GM19328 (cell line): ENCODE results near the gene CEP295NL.
"Not testable (repeated sequence)": the region's sequence is repeated elsewhere in the genome, so short reads cannot be mapped to it uniquely, and the experiment has no call there.

ENCODE experiments used
- ATAC-seq: cut with Tn5 transposase; IDR thresholded peaks from one replicate; pipeline ENCODE4 v1.9.1; 2021; ENCODE audit warnings: mild to moderate bottlenecking, moderate library complexity; ENCODE audit not compliant: unreplicated experiment

The CEP295NL gene

DNA sequence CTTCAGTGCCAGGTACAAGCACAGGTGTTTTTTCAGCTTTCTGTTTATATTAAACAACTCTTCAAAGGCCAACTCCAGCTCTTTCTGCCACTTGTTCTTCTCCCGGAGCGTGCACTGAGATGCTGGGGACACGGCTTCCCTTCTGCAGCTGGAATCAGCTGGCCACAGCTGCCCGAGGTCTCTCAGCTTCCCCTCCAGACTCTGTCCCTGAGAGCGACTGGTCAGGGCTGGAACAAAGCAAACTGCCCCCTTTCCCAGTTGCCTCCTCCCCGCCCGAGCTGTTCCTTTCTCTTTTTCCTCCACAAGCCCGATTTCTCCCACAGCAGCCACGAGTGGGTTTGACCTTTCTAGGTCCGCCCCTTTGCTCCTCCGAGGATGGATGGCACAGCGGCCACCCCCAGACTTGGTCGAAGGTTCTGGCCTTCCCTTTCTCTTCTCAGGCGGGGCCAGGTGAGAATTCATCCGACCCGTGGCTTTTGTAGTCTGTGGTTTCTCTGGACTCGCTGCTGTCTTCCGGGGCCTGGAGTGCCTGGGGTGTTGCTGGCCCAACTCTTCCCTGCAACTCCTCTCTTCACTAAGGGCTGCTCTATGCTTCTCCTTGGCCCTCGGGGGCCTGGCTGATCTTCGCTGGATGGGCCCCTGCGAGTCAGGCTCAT, 11.5 kb downstream of the CEP295NL start:
- ATAC-seq = no peak

GRCh38 chr17:78890498-78890897, 12.5 kb downstream of the CEP295NL start:
- ATAC-seq = no peak

- not testable (repeated sequence) for ATAC-seq
These were observed 12.9 kb downstream of the CEP295NL start for GRCh38 chr17:78890096-78890495.

DNA sequence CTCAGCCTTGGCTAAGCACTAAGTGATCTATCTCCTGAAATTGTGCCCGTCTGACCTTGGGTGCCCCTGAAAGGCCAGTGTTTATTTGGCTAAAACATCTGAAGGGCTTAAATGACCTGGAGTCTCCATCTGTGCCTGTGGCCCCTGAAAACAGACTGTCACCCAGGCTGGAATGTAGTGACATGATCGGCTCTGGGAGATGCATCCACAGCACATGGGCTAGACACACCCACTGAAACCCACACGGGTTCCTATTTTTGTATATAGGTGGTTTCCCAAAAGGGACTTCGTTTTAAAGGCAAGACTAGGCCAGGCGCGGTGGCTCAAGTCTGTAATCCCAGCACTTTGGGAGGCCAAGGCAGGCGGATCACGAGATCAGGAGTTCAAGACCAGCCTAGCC, 13.5 kb downstream of the CEP295NL start:
- ATAC-seq = no peak

- ATAC-seq = no peak
These were observed 14.0 kb downstream of the CEP295NL start for GRCh38 chr17:78888941-78889518.

DNA sequence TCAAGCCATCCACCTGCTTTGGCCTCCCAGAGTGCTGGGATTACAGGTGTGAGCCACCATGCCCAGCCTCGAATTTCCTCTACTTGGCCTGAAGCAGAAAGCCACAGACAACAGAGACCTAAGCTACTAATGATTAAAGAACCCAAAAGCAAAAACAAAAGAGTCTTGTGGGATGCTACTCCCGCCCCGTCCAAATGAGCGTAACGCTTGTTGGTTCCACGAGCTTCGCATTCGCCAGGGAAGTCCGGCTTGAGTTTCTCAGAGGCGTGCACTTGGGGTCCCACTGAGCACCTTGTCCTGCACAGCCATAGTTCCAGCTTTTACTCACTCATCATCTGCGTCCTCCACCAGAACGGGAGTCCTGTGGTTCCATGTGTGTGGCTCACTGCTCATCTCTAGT, 16.0 kb downstream of the CEP295NL start:
- no peak for ATAC-seq

DNA sequence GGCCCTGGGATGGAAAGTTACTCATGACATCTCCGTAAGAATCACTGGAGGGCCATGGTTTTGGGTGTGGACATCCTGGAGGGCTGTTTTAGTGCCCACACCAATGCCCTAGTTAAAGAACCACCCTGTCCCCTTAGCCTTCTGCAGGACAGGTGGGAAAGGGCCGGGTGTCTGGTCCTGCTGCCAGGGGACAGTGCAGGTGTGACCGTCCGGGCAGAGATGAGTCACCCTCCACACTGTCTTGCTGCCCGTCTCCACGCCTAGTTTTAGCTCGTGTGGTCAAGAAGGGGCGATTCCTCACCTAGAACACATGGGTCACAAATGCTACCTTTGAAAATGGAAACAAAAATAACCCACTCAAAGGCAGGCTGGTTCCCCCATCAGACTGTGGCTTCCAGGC, 17.0 kb downstream of the CEP295NL start:
- ATAC-seq = no peak

- no peak for ATAC-seq
These were observed 17.9 kb downstream of the CEP295NL start for GRCh38 chr17:78884876-78885667.

- ATAC-seq = no peak
These were observed 18.7 kb downstream of the CEP295NL start for GRCh38 chr17:78884148-78884825.

DNA sequence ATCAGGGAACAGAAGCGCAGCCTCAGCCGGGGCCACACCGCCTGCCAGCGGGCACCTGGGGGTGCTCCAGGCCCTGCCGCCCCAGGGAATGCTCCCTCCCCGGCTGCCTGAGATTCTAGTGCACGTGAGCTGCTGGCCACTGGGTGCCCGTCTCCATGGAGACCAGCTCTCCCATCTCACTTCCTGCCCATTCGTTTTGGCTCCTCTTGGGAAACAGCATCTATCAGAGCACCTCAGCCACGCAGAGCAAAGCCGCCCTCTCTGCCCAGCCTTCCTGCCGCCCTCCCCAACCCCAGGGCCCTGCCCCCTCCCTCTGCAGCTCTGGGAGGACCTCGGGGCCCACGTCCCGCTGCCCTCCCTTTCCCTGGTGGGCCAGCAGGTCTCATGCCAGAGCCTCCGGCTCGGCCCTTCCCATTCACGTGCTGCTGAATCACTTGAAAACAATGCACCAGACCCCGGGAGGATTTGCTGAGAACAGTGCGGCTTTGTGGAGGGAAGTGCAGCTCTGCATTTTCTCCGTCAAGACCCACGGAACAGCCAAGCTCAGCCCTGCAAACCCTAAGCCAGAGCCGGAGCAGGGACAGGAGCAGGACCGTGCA, 19.4 kb downstream of the CEP295NL start:
- no peak for ATAC-seq

- ATAC-seq = no peak
These were observed 19.9 kb downstream of the CEP295NL start for GRCh38 chr17:78883089-78883532.

GRCh38 chr17:78882540-78883088, 20.4 kb downstream of the CEP295NL start:
- ATAC-seq = no peak

DNA sequence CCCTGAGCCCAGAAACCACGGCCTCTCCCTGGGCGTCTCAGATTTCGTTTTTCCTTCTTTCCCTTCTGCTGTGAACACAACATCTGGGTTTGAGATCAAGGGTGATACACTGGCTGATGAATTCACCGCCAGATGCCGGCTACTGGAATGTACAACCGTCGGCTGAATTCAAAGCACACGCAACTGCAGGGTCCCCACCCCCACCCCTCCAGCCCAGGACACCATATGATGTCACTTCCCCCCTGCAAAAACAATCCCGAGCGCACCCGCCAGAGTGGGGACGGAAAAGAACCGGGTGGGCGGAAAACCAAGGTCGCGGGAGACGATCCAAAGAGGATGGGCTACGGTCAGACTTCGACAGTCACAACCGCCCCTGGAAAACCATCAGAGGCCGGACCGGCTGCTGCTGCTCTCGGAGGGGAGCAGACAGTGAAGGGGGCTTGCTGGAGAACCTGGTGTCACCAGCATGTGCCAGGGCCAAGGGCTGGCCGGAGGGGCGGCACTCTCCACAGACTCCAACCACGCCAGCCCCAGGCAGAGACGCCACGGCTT, 23.3 kb downstream of the CEP295NL start:
- ATAC-seq = no peak

GRCh38 chr17:78878871-78879527, 24.0 kb downstream of the CEP295NL start:
- ATAC-seq = no peak

- ATAC-seq = no peak
These were observed 24.7 kb downstream of the CEP295NL start for GRCh38 chr17:78878261-78878660.

DNA sequence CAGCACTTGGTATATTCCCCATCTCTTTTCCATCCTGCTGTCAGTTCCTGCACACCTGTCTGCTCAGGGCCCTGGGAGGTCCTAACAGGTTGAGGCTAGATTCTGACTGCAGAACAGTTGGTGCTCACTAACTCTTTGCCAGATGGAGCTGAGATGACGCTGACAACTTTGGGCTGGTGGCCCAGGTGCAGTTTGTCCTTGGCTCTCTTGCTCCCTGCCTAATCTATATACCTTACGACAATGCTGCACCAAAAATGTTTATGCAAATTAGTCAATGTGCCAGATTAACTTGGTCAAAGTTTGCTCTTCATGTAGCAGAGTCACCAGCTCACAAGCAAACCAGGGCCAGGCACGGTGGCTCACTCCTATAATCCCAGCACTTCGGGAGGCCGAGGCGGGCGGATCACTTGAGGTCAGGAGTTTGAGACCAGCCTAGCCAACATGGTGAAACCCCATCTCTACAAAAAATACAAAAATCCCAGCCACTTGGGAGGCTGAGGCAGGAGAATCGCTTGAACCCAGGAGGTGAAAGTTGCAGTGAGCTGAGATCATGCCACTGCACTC, 26.0 kb downstream of the CEP295NL start:
- ATAC-seq = not testable (repeated sequence)

DNA sequence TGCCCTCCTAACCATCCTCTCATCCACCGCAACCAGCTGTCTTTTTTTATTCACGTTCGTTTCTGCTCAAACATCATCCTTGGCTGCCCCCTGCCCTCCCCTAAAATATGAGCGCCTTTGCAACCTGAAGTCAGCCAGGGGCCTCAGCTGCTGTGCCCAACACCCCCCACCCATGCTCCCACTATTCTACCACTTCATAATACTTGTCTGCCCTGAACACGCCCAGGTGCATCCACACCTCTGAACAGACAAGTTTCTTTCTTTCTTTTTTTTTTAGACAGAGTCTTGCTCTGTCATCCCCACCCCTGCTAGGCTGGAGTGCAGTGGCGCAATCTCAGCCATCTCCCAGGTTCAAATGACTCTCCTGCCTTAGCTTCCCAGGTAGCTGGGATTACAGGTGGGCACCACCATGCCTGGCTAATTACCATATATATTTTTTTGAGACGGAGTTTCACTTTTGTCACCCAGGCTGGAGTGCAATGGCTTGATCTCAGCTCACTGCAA, 26.9 kb downstream of the CEP295NL start:
- ATAC-seq = no peak

DNA sequence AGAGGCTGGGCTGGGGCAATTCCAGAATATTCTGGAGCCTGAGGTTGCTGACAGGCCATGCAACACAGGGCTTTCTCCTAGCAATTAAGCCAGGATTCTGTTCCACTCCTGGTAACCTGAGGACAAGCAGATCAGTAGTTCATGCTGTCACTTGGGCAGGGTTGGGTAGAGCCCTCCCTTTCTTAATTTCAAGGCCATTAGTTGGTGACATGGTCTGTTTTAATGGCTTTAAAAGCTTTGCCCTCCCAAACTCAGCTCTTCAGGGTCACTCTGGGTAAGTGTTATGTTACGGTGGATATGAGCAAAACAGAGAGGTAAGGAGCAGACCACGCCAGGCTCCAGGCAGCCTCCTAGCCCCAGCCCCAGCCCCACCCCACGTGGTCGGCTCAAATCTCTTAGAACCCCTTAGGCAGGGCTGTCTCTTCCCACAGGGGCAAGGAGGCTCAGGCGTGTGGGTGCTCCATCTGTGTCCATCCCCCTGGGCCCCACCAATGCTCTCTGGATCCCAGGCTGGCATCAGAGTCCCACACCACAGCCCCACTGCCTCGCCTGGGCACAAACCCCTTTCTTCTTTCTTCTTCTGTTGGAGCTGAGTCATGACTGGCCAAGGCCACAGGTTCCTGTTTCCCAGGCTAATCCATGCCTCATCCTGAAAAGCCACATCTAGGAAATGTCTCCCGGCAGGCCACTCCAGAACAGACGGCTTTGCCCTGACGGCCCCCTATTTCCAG, 27.5 kb downstream of the CEP295NL start:
- ATAC-seq = no peak
